Measurements from ENCODE around the gene ENO2. TPM values are rescaled to one million over a fixed set of nuclear protein-coding genes. Genes with fewer than 3 reads are reported as not detected.
A peak's percentile ranks its signal among the peaks of the same experiment; 100 is the strongest.

The ENO2 gene
- total and polyA plus RNA-seq, 9 donors: 5.0 to 22.3 (median 11.5) TPM

DNA sequence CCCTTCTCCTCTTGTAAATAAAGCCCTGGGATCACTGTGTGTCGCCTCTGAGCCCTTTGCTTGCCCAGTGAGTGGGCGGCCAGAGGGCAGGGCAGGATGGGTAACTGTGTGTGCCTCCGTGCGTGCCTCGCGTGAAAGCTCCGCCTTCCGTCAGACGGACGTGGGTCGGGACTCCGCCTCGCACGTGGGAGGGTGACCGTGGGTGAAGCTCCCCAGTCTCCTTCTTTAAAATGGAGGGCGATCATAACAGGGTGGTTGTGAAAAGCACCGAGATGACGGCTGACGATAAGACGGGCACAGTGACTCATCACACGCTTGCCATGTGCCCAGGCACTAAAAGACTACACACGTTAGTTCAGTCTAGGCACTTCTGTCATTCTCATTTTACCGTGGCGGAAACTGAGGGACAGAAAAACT is 46.9 kb downstream of the ENO2 start:
- 22 to 50% (median 31%) methylated on average over 24 of the region's 24 CpGs for WGBS, 3 donors
- no peaks in the 10 kb centered on the region for H3K9me3 ChIP-seq
- H3K4me1 ChIP-seq (ENCODE audit: insufficient read depth): peaks cover 8% of the 10 kb centered on the region
- H3K36me3 ChIP-seq: no peaks in the 10 kb centered on the region
- H3K4me3 ChIP-seq: peak overlapping the region; percentile 20
- H3K27me3 ChIP-seq: no peaks in the 10 kb centered on the region
- intact Hi-C loops (cut with DNase I): loop anchor here in 2 of 4 donors (10.0 kb wide), 1 partner anchor 96 kb away; the partner anchor contains the start of gene TPI1 (in 2 of the 2)
- DNase-seq: peak; percentile 63 to 83 (median 69)
- no peak for TF ChIP-seq EP300 (IDR thresholded peaks at IDR 0.05)
- TF ChIP-seq, protein P1, sequence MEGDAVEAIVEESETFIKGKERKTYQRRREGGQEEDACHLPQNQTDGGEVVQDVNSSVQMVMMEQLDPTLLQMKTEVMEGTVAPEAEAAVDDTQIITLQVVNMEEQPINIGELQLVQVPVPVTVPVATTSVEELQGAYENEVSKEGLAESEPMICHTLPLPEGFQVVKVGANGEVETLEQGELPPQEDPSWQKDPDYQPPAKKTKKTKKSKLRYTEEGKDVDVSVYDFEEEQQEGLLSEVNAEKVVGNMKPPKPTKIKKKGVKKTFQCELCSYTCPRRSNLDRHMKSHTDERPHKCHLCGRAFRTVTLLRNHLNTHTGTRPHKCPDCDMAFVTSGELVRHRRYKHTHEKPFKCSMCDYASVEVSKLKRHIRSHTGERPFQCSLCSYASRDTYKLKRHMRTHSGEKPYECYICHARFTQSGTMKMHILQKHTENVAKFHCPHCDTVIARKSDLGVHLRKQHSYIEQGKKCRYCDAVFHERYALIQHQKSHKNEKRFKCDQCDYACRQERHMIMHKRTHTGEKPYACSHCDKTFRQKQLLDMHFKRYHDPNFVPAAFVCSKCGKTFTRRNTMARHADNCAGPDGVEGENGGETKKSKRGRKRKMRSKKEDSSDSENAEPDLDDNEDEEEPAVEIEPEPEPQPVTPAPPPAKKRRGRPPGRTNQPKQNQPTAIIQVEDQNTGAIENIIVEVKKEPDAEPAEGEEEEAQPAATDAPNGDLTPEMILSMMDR (IDR thresholded peaks at IDR 0.05): no peak
- TF ChIP-seq POLR2A (IDR thresholded peaks at IDR 0.05): no peak
- peak overlapping the region; percentile 11 to 58 for H3K27ac ChIP-seq

DNA sequence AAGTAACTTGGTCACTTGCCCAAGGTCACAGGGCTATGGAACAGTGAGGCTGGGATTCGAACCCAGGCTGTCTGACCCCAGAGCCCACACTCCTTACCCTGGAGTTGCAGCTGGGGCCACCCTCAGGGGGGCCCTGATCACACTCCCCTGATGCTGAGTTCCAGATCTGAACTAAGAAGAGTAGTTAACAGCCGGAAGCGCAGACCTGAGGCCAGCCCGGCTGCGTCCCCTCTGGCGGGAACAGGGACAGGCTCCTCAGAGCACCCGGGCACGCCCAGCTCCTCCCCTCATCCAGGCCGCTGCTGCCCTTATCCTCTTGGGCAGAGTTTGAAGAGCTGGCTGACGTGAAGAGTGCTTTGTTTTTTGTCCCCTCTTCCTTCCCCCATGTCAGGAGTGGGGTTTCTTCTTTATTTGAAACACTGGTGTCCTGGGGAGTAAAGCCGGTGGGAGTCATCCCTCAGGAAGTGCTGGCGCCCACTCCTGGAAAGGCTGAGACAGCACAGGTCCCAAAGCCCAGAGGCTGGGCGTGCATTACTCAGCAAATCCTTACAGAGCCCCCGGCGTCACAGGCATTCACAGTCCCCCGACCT is 47.4 kb downstream of the ENO2 start:
- DNase-seq: peak in 4 of 5 donors; percentile 55 to 73 (median 66)
- WGBS, 3 donors: 22 to 32% (median 24%) methylated on average over 16 of the region's 16 CpGs
- intact Hi-C loops (cut with DNase I): loop anchor here in 2 of 4 donors (10.0 kb wide), 1 partner anchor 97 kb away; the partner anchor contains the start of gene TPI1 (in 2 of the 2)

DNA sequence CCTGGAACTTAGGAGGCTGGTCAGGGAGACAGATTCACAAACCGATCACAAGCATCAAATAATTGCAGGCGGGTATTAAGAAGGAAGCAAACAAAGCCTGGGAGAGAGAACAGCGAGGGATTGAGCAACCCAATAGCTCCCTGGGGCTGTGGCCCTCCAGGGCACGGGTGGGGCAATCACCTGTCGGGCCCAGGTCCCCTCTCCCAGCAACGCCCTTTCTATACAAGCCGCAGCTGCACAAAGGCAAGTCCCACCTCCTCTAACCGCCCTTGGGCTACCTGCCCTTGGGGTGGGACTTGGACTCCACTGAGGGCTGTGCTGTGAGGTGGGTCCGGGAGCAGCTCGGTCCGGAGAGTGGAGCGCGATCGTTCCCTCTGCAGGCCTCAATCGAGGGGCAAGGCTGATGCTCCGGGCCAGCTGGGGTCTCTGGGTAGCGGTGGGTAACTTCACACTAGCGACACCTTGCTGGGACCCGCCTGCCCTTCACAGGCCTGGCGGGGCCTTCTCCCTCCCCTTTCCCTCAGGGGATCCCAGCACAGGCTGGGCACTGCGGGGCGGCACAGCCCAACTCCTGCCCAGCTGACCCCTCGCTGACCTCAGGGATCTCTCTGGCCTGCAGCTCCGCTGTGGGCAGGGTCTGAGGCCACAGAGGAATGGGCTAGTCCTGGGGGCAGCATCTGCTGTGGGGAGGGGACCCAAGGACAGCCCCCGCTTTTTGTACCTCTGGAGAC is 48.1 kb downstream of the ENO2 start:
- 75 to 79% (median 78%) methylated on average over 25 of the region's 25 CpGs for WGBS, 3 donors
- peak in 4 of 5 donors; percentile 24 to 47 (median 36) for DNase-seq
- Histone ChIP-seq H3K27ac (peak overlapping the region in 1 of 2 donors; percentile 58), H3K36me3 (no peaks in the 10 kb centered on the region), H3K27me3 (no peaks in the 10 kb centered on the region), H3K4me1 (ENCODE audit: insufficient read depth) (peaks cover 8% of the 10 kb centered on the region), H3K4me3 (no peak overlapping the region), H3K9me3 (no peaks in the 10 kb centered on the region)
- TF ChIP-seq POLR2A (IDR thresholded peaks at IDR 0.05): no peak
- no peak for TF ChIP-seq EP300 (IDR thresholded peaks at IDR 0.05)
- TF ChIP-seq, protein P1 (IDR thresholded peaks at IDR 0.05): no peak
- intact Hi-C loops (cut with DNase I): loop anchor here in 2 of 4 donors (10.0 kb wide), 1 partner anchor 98 kb away; the partner anchor contains the start of gene TPI1 (in 2 of the 2)

More for the DNA sequence above, 47.4 kb downstream of the ENO2 start:
- H3K27ac ChIP-seq: peak overlapping the region; percentile 11 to 58
- TF ChIP-seq POLR2A (IDR thresholded peaks at IDR 0.05): no peak
- TF ChIP-seq, protein P1 (IDR thresholded peaks at IDR 0.05): peak in 1 of 3 donors; percentile 19
- TF ChIP-seq EP300 (IDR thresholded peaks at IDR 0.05): no peak
- peaks cover 8% of the 10 kb centered on the region for H3K4me1 ChIP-seq (ENCODE audit: insufficient read depth)
- H3K9me3 ChIP-seq: no peaks in the 10 kb centered on the region
- peak overlapping the region; percentile 20 for H3K4me3 ChIP-seq
- no peaks in the 10 kb centered on the region for H3K36me3 ChIP-seq
- H3K27me3 ChIP-seq: no peaks in the 10 kb centered on the region

DNA sequence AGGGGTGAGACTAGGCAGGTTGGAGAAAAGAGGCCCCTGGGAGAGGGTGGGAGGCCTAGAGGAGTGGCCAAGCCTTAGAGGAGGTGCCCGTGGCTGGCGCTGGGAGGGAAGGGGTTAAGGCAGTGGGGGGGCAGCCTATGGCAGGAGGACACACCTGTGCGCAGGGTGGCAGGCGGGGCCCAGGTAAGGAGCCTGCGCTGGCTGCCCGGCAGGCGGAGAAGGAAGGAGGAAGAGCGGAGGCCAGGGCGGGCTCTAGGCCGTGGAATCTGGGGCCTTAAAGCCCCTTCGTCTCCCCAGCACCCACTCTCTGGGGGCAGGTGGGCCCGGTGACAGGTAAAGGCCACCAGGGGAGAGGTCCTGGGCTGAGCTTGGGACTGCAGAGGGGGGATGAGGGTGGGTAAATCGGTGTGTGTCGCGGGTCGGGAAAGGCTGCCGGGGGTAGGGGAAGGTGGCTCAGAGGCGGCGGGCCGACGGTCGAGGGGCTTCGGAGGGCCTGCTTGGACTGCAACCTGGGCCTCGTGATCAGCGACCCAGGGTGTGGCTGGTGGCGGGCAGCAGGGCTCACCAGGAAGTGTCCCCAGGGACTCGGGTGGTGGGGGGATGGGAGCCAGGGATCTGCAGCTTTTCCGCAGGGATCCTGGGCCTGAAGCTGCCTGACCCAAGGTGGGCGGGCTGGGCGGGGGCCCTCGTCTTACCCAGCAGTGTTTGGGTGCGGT is 48.8 kb downstream of the ENO2 start:
- no peaks in the 10 kb centered on the region for H3K27me3 ChIP-seq
- peaks cover 8% of the 10 kb centered on the region for H3K4me1 ChIP-seq (ENCODE audit: insufficient read depth)
- intact Hi-C loops (cut with DNase I): loop anchor here in 2 of 4 donors (10.0 kb wide), 1 partner anchor 98 kb away; the partner anchor contains the start of gene TPI1 (in 2 of the 2)
- no peaks in the 10 kb centered on the region for H3K9me3 ChIP-seq
- peak overlapping the region; percentile 14 for H3K4me3 ChIP-seq
- peak in 4 of 5 donors; percentile 37 to 56 (median 48) for DNase-seq
- no peaks in the 10 kb centered on the region for H3K36me3 ChIP-seq
- TF ChIP-seq, protein P1 (IDR thresholded peaks at IDR 0.05): no peak
- TF ChIP-seq EP300 (IDR thresholded peaks at IDR 0.05) (no peak), POLR2A (IDR thresholded peaks at IDR 0.05) (no peak)
- WGBS, 3 donors: 80 to 81% (median 81%) methylated on average over 30 to 32 of the region's 32 CpGs
- H3K27ac ChIP-seq: no peak overlapping the region
